CD4-positive, alpha-beta T cell treated with Interferon gamma for 1 hour (primary cell): ENCODE measurements around the gene ASIC3.
"Not testable (repeated sequence)": the region's sequence is repeated elsewhere in the genome, so short reads cannot be mapped to it uniquely, and the experiment has no call there.

Source experiments
- DNase-seq: peaks from one replicate; pipeline ENCODE4 v3.0.0-alpha.2; 2020

Gene ASIC3

GRCh38 chr7:151034312-151035025 lies 13.9 kb upstream of the ASIC3 start:
- DNase-seq: no peak

GRCh38 chr7:151035026-151035717 lies 13.2 kb upstream of the ASIC3 start:
- DNase-seq: no peak

GRCh38 chr7:151035902-151036301 lies 12.4 kb upstream of the ASIC3 start:
- no peak for DNase-seq

- DNase-seq: peak; percentile 62
Measured at GRCh38 chr7:151038951-151039849, 9.1 kb upstream of the ASIC3 start.

GRCh38 chr7:151039850-151040548 lies 8.3 kb upstream of the ASIC3 start:
- no peak for DNase-seq

GRCh38 chr7:151040616-151041375 lies 7.5 kb upstream of the ASIC3 start:
- no peak for DNase-seq

GRCh38 chr7:151043449-151043848 lies 4.9 kb upstream of the ASIC3 start:
- not testable (repeated sequence) for DNase-seq

GRCh38 chr7:151043959-151044358 lies 4.4 kb upstream of the ASIC3 start:
- DNase-seq: no peak

- no peak for DNase-seq
Measured at GRCh38 chr7:151045262-151045661, 3.1 kb upstream of the ASIC3 start.

GRCh38 chr7:151045967-151046366 lies 2.4 kb upstream of the ASIC3 start:
- no peak for DNase-seq

- no peak for DNase-seq
Measured at GRCh38 chr7:151046603-151047573, 1.4 kb upstream of the ASIC3 start.

- no peak for DNase-seq
Measured at GRCh38 chr7:151048911-151049463, 656 bp downstream of the ASIC3 start.

- peak; percentile 40 for DNase-seq
Measured at GRCh38 chr7:151051108-151051507, 2.8 kb downstream of the ASIC3 start.

GRCh38 chr7:151053096-151053495 lies 4.8 kb downstream of the ASIC3 start:
- DNase-seq: no peak

GRCh38 chr7:151053751-151054150 lies 5.4 kb downstream of the ASIC3 start:
- no peak for DNase-seq

- no peak for DNase-seq
Measured at GRCh38 chr7:151056283-151056665, 7.9 kb downstream of the ASIC3 start.

GRCh38 chr7:151056666-151057505 lies 8.6 kb downstream of the ASIC3 start:
- DNase-seq: no peak

GRCh38 chr7:151057506-151057988 lies 9.2 kb downstream of the ASIC3 start, which contains the start of gene CDK5:
Gene CDK5, minus strand, starts transcription at chr7:151057897. Its CDS starts 49 bp downstream, at chr7:151057848.
- DNase-seq: no peak
